HCT116 (cell line): ENCODE results near the gene SLC35B1. TPM values are rescaled to one million over a fixed set of nuclear protein-coding genes. Genes with fewer than 3 reads are reported as not detected.

ENCODE experiments used
- ATAC-seq: fragments of 200-7000 bp; cut with Tn5 transposase; 2 replicates; pipeline ENCODE4 v1.9.1; 2020; ENCODE audit warnings: mild to moderate bottlenecking, moderate library complexity
- BruUV-seq: library from RNA; stranded (reverse); fragments of 400-500 nt; replicated peaks from 2 replicates; lab custom pipeline; 2021; lab: Mats Ljungman, UMichigan
- CTCF ChIA-PET: fragments of 300-600 bp; sonication (Branson Sonifier 250); formaldehyde crosslinking; loops from one replicate; lab custom pipeline; 2021; ENCODE audit warnings: antibody characterized with exemption; lab: Charles Lee
- POLR2A ChIA-PET: fragments of 300-600, 350-600 bp; sonication (Branson Sonifier 250); formaldehyde crosslinking; loops from one replicate; lab custom pipeline; 2021; ENCODE audit warnings: antibody characterized with exemption; lab: Charles Lee
- RAD21 ChIA-PET, 2 experiments: fragments of 300-600 bp; sonication (Branson Sonifier 250); formaldehyde crosslinking; loops; one replicate each; lab custom pipeline; 2023; ENCODE audit warnings: low total read pairs in 2 of 2; ENCODE audit not compliant: uncharacterized antibody in 2 of 2, unreplicated experiment in 2 of 2, low non-redundant PET in 1 of 2; lab: Charles Lee
- DNase-seq: peaks from one replicate; pipeline ENCODE4 v3.0.0-alpha.2; 2010; ENCODE audit warnings: low read depth, low spot score
- H2AFZ ChIP-seq: fragments of 200-600 bp; shearing (Covaris generic), sonication (generic); 2 replicates; pipeline ENCODE4 v1.6.1; 2017; ENCODE audit warnings: low read depth, mixed run types, mixed read lengths, antibody characterized with exemption, low read length; ENCODE audit not compliant: poor library complexity, severe bottlenecking
- H3K27ac ChIP-seq: 2 replicates; pipeline ENCODE4 v1.5.1; 2012; ENCODE audit warnings: low read depth, low read length
- H3K27me3 ChIP-seq: fragments of 200-600 bp; sonication (generic); 2 replicates; pipeline ENCODE4 v1.6.1; 2016; ENCODE audit warnings: mixed run types, low read length, mixed read lengths; ENCODE audit not compliant: insufficient read depth
- H3K36me3 ChIP-seq, 2 experiments: fragments of 200-500 bp in 1 of 2; fragments of 200-600 bp in 1 of 2; sonication (Bioruptor generic) in 1 of 2; sonication (generic) in 1 of 2; 2 replicates each; pipeline versions ENCODE4 v1.5.1 to v1.6.1; 2014 to 2016; ENCODE audit warnings: low read length in 2 of 2, inconsistent platforms in 1 of 2, mixed read lengths in 1 of 2, mixed run types in 1 of 2; ENCODE audit not compliant: insufficient read depth in 2 of 2, control insufficient read depth in 1 of 2
- H3K4me1 ChIP-seq, 2 experiments: fragments of 200-600 bp in 1 of 2; sonication (generic) in 1 of 2; 2 replicates each; pipeline versions ENCODE4 v1.5.1 to v1.6.1; 2012 to 2017; ENCODE audit warnings: low read length in 2 of 2, inconsistent platforms in 1 of 2, mild to moderate bottlenecking in 1 of 2, mixed read lengths in 1 of 2, mixed run types in 1 of 2, moderate library complexity in 1 of 2; ENCODE audit not compliant: insufficient read depth in 2 of 2, control insufficient read depth in 1 of 2
- H3K4me2 ChIP-seq: fragments of 200-600 bp; sonication (generic); 2 replicates; pipeline ENCODE4 v1.6.1; 2017; ENCODE audit warnings: mixed run types, low read length, mixed read lengths
- H3K4me3 ChIP-seq, 2 experiments: fragments of 200-600 bp in 1 of 2; sonication (generic) in 1 of 2; replicated peaks in 1 of 2; 2 replicates each; pipeline ENCODE4 v1.5.1; 2011 to 2016; ENCODE audit warnings: low read length in 2 of 2, control low read depth in 1 of 2, low read depth in 1 of 2, mild to moderate bottlenecking in 1 of 2, mixed read lengths in 1 of 2, mixed run types in 1 of 2
- H3K79me2 ChIP-seq: fragments of 200-600 bp; sonication (generic); 2 replicates; pipeline ENCODE4 v1.6.1; 2017; ENCODE audit warnings: mild to moderate bottlenecking, mixed run types, low read length, moderate library complexity, mixed read lengths; ENCODE audit not compliant: insufficient read depth
- H3K9ac ChIP-seq: fragments of 200-600 bp; sonication (generic); 2 replicates; pipeline ENCODE4 v1.6.1; 2016; ENCODE audit warnings: low read length, mixed read lengths
- H3K9me2 ChIP-seq: fragments of 200-600 bp; sonication (generic), shearing (Covaris generic); 2 replicates; pipeline ENCODE4 v1.6.1; 2017; ENCODE audit warnings: mixed run types, mild to moderate bottlenecking, moderate library complexity; ENCODE audit not compliant: insufficient read depth
- H3K9me3 ChIP-seq, 2 experiments: fragments of 200-500 bp in 1 of 2; fragments of 200-600 bp in 1 of 2; sonication (Bioruptor generic) in 1 of 2; sonication (generic) in 1 of 2; 2 replicates each; pipeline ENCODE4 v1.6.1; 2014 to 2017; ENCODE audit warnings: low read length in 2 of 2, mixed read lengths in 2 of 2, inconsistent platforms in 1 of 2, low read depth in 1 of 2, mild to moderate bottlenecking in 1 of 2, mixed run types in 1 of 2, moderate library complexity in 1 of 2; ENCODE audit not compliant: control insufficient read depth in 1 of 2, insufficient read depth in 1 of 2
- H4K20me1 ChIP-seq: fragments of 200-600 bp; sonication (generic), shearing (Covaris generic); 2 replicates; pipeline ENCODE4 v1.6.1; 2017; ENCODE audit warnings: mixed run types, mild to moderate bottlenecking, moderate library complexity; ENCODE audit not compliant: insufficient read depth
- CBX3 ChIP-seq: IDR thresholded peaks from 2 replicates; pipeline ENCODE4 v1.6.1; 2012; ENCODE audit warnings: low read depth
- CEBPB ChIP-seq: IDR thresholded peaks from 2 replicates; pipeline ENCODE4 v1.6.1; 2012; ENCODE audit warnings: low read depth
- CTCF ChIP-seq, 3 experiments: fragments of 200-600 bp in 1 of 3; sonication (generic) in 1 of 3; IDR thresholded peaks in 2 of 3; conservative IDR thresholded peaks in 1 of 3; 2 replicates each; pipeline ENCODE4 v1.5.1; 2012 to 2017; ENCODE audit warnings: low read depth in 2 of 3, low read length in 2 of 3, antibody characterized with exemption in 1 of 3, borderline replicate concordance in 1 of 3, control low read depth in 1 of 3, mild to moderate bottlenecking in 1 of 3, mixed read lengths in 1 of 3, mixed run types in 1 of 3, moderate library complexity in 1 of 3; ENCODE audit not compliant: insufficient read depth in 1 of 3
- ELF1 ChIP-seq: IDR thresholded peaks from 2 replicates; pipeline ENCODE4 v1.6.1; 2012; ENCODE audit warnings: low read depth, borderline replicate concordance
- EZH2 ChIP-seq: fragments of 200-600 bp; sonication (generic); IDR thresholded peaks from 2 replicates; pipeline ENCODE4 v1.6.1; 2017; ENCODE audit warnings: antibody characterized with exemption, mixed run types
- EZH2phosphoT487 ChIP-seq: fragments of 200-600 bp; IDR thresholded peaks from 2 replicates; pipeline ENCODE4 v1.6.1; 2018; ENCODE audit warnings: antibody characterized with exemption, borderline replicate concordance
- FOSL1 ChIP-seq: IDR thresholded peaks from 2 replicates; pipeline ENCODE4 v1.6.1; 2012; ENCODE audit warnings: low read depth
- JUND ChIP-seq: IDR thresholded peaks from 2 replicates; pipeline ENCODE4 v1.6.1; 2012
- RAD21 ChIP-seq: IDR thresholded peaks from 2 replicates; pipeline ENCODE4 v1.6.1; 2012; ENCODE audit warnings: low read depth, mild to moderate bottlenecking
- SRF ChIP-seq: IDR thresholded peaks from 2 replicates; pipeline ENCODE4 v1.6.1; 2012; ENCODE audit warnings: low read depth
- ZBTB33 ChIP-seq: IDR thresholded peaks from 2 replicates; pipeline ENCODE4 v1.6.1; 2011; ENCODE audit warnings: mild to moderate bottlenecking, low read length, moderate library complexity; ENCODE audit not compliant: insufficient replicate concordance; ENCODE audit errors: extremely low read depth
- ZNF274 ChIP-seq: fragments of 200-500 bp; sonication (Bioruptor generic); IDR thresholded peaks from 2 replicates; pipeline ENCODE4 v1.6.1; 2014; ENCODE audit warnings: mild to moderate bottlenecking, low read depth, low read length, inconsistent platforms
- intact Hi-C: fragments of 100-400 bp; cut with micrococcal nuclease; formaldehyde crosslinking; loops from 2 replicates; pipeline ENCODE4 v1.10.0; 2022
- total RNA-seq: library from RNA; stranded (reverse); gene quantifications from one replicate; pipeline ENCODE4 v1.2.1, GENCODE V29; 2021; ENCODE audit not compliant: unreplicated experiment
- TF ChIP-seq, protein P1 (sequence below): IDR thresholded peaks from 2 replicates; pipeline ENCODE4 v1.6.1; 2012

SLC35B1 gene
- total RNA-seq, 1 experiment from 2014 or later, result 87.5 TPM

GRCh38 chr17:49695698-49696232 is 12.0 kb downstream of the SLC35B1 start:
- no peak for ATAC-seq
- H2AFZ ChIP-seq, result no peak overlapping the region
- no peaks in the 10 kb centered on the region for H4K20me1 ChIP-seq
- H3K9ac ChIP-seq, result no peak overlapping the region
- H3K4me2 ChIP-seq, result no peak overlapping the region
- H3K36me3 ChIP-seq, result peaks cover 1 to 7% of the 10 kb centered on the region in 2 experiments; a peak in 2 of 4 replicates
- H3K9me2 ChIP-seq, result no peaks in the 10 kb centered on the region
- no peak overlapping the region for H3K27ac ChIP-seq
- H3K27me3 ChIP-seq, result no peaks in the 10 kb centered on the region
- ChIA-PET CTCF (interaction anchor here (1.2 to 9.3 kb wide), 10 partner anchors 8 to 398 kb away, joined by 3 to 92 read pairs (median 8); partner anchors contain the start of gene SLC35B1), RAD21 (interaction anchor here (1.1 to 2.1 kb wide), 6 partner anchors 126 to 302 kb away, joined by 3 to 10 read pairs (median 6); no protein-coding TSS in a partner anchor), POLR2A (interaction anchor here (1.1 to 1.2 kb wide), 2 partner anchors 128 to 138 kb away, joined by 4 read pairs; no protein-coding TSS in a partner anchor)
- no peak overlapping the region for H3K4me3 ChIP-seq
- intact Hi-C loops, result loop anchor here (1.0 kb wide), 1 partner anchor 125 kb away; no protein-coding TSS in a partner anchor
- no peaks in the 10 kb centered on the region for H3K79me2 ChIP-seq
- H3K4me1 ChIP-seq, result no peaks in the 10 kb centered on the region
- DNase-seq, result no peak
- no peak for TF ChIP-seq FOSL1
- no peaks in the 10 kb centered on the region for H3K9me3 ChIP-seq
- BruUV-seq, result no TSS peak

DNA sequence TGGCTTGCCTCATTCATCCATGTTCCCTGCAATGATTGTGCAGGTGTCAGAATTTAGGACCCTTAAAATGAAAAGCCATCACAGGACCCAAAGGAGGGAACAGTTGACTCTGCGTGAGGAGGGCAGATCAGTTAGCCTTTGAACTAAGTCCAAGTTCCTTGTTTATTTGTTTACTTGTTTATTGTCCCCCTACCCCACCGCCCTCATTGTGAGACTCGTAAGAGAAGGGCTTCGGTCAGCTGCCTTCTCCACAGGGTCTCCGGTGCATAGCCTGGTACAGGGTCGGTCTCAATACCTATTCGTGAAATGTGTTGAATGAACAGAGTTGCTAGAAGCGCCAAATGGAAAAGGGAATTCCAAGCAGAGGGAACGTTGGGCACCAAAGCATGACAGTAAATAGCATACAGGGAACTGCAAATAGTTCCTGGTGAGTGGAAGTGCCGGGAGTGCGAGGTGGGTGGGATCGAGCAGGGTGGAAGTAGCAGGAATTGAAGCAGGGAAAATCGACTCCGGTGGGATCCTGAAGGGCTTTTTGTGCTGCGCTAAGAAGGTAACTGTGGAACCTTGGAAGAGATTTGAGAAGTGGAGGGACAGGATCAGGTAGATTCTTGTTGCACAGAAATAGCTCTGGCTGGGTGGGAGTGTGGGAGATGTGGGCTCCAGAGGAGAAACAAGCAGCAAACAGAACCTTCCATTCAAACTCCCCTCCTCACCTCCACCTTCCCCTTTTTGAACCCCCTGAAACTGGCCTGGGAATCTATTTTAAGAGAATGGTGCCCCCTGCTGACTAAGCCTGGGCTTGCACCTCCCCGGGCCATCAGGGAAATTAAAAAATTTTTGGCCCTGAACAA is 12.7 kb downstream of the SLC35B1 start:
- Histone ChIP-seq H3K36me3 (0 out of 4 replicates have a peak, but pooled peaks cover 0 to 2% of the 10 kb centered on the region in 2 experiments), H3K9me2 (no peaks in the 10 kb centered on the region), H3K4me2 (no peak overlapping the region), H3K79me2 (no peaks in the 10 kb centered on the region), H3K9ac (no peak overlapping the region), H4K20me1 (no peaks in the 10 kb centered on the region), H3K4me3 (no peak overlapping the region), H3K27ac (no peak overlapping the region), H2AFZ (no peak overlapping the region), H3K9me3 (no peaks in the 10 kb centered on the region), H3K4me1 (no peaks in the 10 kb centered on the region), H3K27me3 (no peaks in the 10 kb centered on the region)
- BruUV-seq, result no TSS peak
- ATAC-seq, result peak; percentile 73
- DNase-seq, result no peak
- ChIA-PET POLR2A (interaction anchor here (1.1 to 1.2 kb wide), 2 partner anchors 127 to 138 kb away, joined by 4 read pairs; no protein-coding TSS in a partner anchor), RAD21 (interaction anchor here (1.2 to 2.1 kb wide), 4 partner anchors 125 to 127 kb away, joined by 5 to 10 read pairs (median 6); no protein-coding TSS in a partner anchor), CTCF (interaction anchor here (1.1 to 9.3 kb wide), 9 partner anchors 9 to 302 kb away, joined by 3 to 92 read pairs (median 6); partner anchors contain the start of gene SLC35B1)
- intact Hi-C loops, result loop anchor here (1.0 kb wide), 1 partner anchor 125 kb away; no protein-coding TSS in a partner anchor
- TF ChIP-seq, protein P1, sequence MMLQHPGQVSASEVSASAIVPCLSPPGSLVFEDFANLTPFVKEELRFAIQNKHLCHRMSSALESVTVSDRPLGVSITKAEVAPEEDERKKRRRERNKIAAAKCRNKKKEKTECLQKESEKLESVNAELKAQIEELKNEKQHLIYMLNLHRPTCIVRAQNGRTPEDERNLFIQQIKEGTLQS, result no peak
- TF ChIP-seq EZH2 (no peak), ZBTB33 (no peak), CEBPB (no peak), FOSL1 (no peak), SRF (no peak), ZNF274 (no peak), ELF1 (no peak), CTCF (IDR thresholded peaks at IDR 0.05 in 2 of 3, conservative IDR thresholded peaks at IDR 0.05 in 1 of 3; ENCODE audit: borderline replicate concordance in 1 of 3, insufficient read depth in 1 of 3, low read depth in 2 of 3, low read length in 2 of 3) (peak; percentile 97 to 100 (median 99)), JUND (no peak), RAD21 (peak; percentile 99), CBX3 (no peak), EZH2phosphoT487 (no peak)
